HEK293 (cell line): ENCODE results near the gene NBPF4.
A peak's percentile ranks its signal among the peaks of the same experiment; 100 is the strongest.

ENCODE experiments used
- PBX3 ChIP-seq: sonication (generic); formaldehyde crosslinking; IDR thresholded peaks from 2 replicates; pipeline ENCODE4 v1.8.1; 2022; ENCODE audit warnings: mild to moderate bottlenecking, moderate library complexity, missing genetic modification reagents
- SCRT1 ChIP-seq: fragments of 450-650 bp; formaldehyde crosslinking; IDR thresholded peaks from 2 replicates; pipeline ENCODE4 v1.5.1; 2016; ENCODE audit warnings: missing biosample characterization, missing genetic modification characterization, borderline replicate concordance
- SP7 ChIP-seq: fragments of 450-650 bp; formaldehyde crosslinking; IDR thresholded peaks from 2 replicates; pipeline ENCODE4 v1.5.1; 2016; ENCODE audit warnings: missing biosample characterization, missing genetic modification characterization
- TCF7L2 ChIP-seq: IDR thresholded peaks from 2 replicates; pipeline ENCODE4 v1.6.1; 2011; ENCODE audit warnings: low read depth, mild to moderate bottlenecking, inconsistent platforms, low read length, moderate library complexity, borderline replicate concordance
- ZBTB20 ChIP-seq: fragments of 450-650 bp; formaldehyde crosslinking; IDR thresholded peaks from 2 replicates; pipeline ENCODE4 v1.5.1; 2016; ENCODE audit warnings: missing biosample characterization, missing genetic modification characterization
- ZBTB7A ChIP-seq: fragments of 450-650 bp; formaldehyde crosslinking; IDR thresholded peaks from 2 replicates; pipeline ENCODE4 v1.5.1; 2016; ENCODE audit warnings: low read depth, missing biosample characterization, missing genetic modification characterization
- ZFP3 ChIP-seq: fragments of 450-650 bp; formaldehyde crosslinking; IDR thresholded peaks from 2 replicates; pipeline ENCODE4 v1.5.1; 2016; ENCODE audit warnings: low read depth, missing biosample characterization, missing genetic modification characterization
- ZFP37 ChIP-seq: fragments of 450-650 bp; formaldehyde crosslinking; IDR thresholded peaks from 2 replicates; pipeline ENCODE4 v1.5.1; 2016; ENCODE audit warnings: missing biosample characterization, missing genetic modification characterization
- ZNF112 ChIP-seq: fragments of 450-650 bp; formaldehyde crosslinking; IDR thresholded peaks from 2 replicates; pipeline ENCODE4 v1.5.0; 2017; ENCODE audit warnings: missing biosample characterization, missing genetic modification characterization
- ZNF121 ChIP-seq: fragments of 450-650 bp; formaldehyde crosslinking; IDR thresholded peaks from 2 replicates; pipeline ENCODE4 v1.5.1; 2016; ENCODE audit warnings: missing biosample characterization, missing genetic modification characterization
- ZNF138 ChIP-seq: fragments of 450-650 bp; formaldehyde crosslinking; IDR thresholded peaks from 2 replicates; pipeline ENCODE4 v1.5.1; 2016; ENCODE audit warnings: missing biosample characterization, missing genetic modification characterization, borderline replicate concordance
- ZNF175 ChIP-seq: fragments of 450-650 bp; formaldehyde crosslinking; IDR thresholded peaks from 2 replicates; pipeline ENCODE4 v1.5.1; 2016; ENCODE audit warnings: missing biosample characterization, missing genetic modification characterization
- ZNF19 ChIP-seq: fragments of 450-650 bp; formaldehyde crosslinking; IDR thresholded peaks from 2 replicates; pipeline ENCODE4; 2016; ENCODE audit warnings: missing biosample characterization, missing genetic modification characterization, low read depth
- ZNF239 ChIP-seq: fragments of 450-650 bp; formaldehyde crosslinking; IDR thresholded peaks from 2 replicates; pipeline ENCODE4 v1.5.1; 2016; ENCODE audit warnings: missing biosample characterization, missing genetic modification characterization
- ZNF341 ChIP-seq: fragments of 450-650 bp; formaldehyde crosslinking; IDR thresholded peaks from 2 replicates; pipeline ENCODE4; 2016; ENCODE audit warnings: low read depth, missing biosample characterization, missing genetic modification characterization
- ZNF529 ChIP-seq: fragments of 450-650 bp; formaldehyde crosslinking; IDR thresholded peaks from 2 replicates; pipeline ENCODE4 v1.5.1; 2017; ENCODE audit warnings: missing genetic modification characterization, missing biosample characterization; ENCODE audit not compliant: insufficient replicate concordance
- ZNF530 ChIP-seq: fragments of 450-650 bp; formaldehyde crosslinking; IDR thresholded peaks from 2 replicates; pipeline ENCODE4 v1.5.1; 2016; ENCODE audit warnings: low read depth, missing biosample characterization, missing genetic modification characterization
- ZNF621 ChIP-seq: fragments of 450-650 bp; formaldehyde crosslinking; IDR thresholded peaks from 2 replicates; pipeline ENCODE4 v1.5.1; 2017; ENCODE audit warnings: missing biosample characterization, missing genetic modification characterization
- ZNF623 ChIP-seq: fragments of 450-650 bp; formaldehyde crosslinking; IDR thresholded peaks from 2 replicates; pipeline ENCODE4 v1.5.1; 2016; ENCODE audit warnings: missing biosample characterization, missing genetic modification characterization
- ZNF660 ChIP-seq: fragments of 450-650 bp; IDR thresholded peaks from 2 replicates; pipeline ENCODE4 v1.5.1; 2018; ENCODE audit warnings: missing biosample characterization, mild to moderate bottlenecking, missing genetic modification characterization
- ZNF76 ChIP-seq: fragments of 450-650 bp; formaldehyde crosslinking; IDR thresholded peaks from 2 replicates; pipeline ENCODE4; 2016; ENCODE audit warnings: low read depth, missing biosample characterization, missing genetic modification characterization, borderline replicate concordance
- TF ChIP-seq, protein P1 (sequence below): fragments of 450-650 bp; formaldehyde crosslinking; IDR thresholded peaks from 2 replicates; pipeline ENCODE4 v1.5.1; 2017; ENCODE audit warnings: missing biosample characterization, missing genetic modification characterization
- TF ChIP-seq, protein P2 (sequence below): fragments of 450-650 bp; formaldehyde crosslinking; IDR thresholded peaks from 2 replicates; pipeline ENCODE4 v1.5.1; 2016; ENCODE audit warnings: missing biosample characterization, missing genetic modification characterization, borderline replicate concordance
- TF ChIP-seq, protein P3 (sequence below): fragments of 450-650 bp; formaldehyde crosslinking; IDR thresholded peaks from 2 replicates; pipeline ENCODE4 v1.5.1; 2016; ENCODE audit warnings: missing biosample characterization, missing genetic modification characterization
- TF ChIP-seq, protein P4 (sequence below): fragments of 450-650 bp; formaldehyde crosslinking; IDR thresholded peaks from 2 replicates; pipeline ENCODE4 v1.5.1; 2017; ENCODE audit warnings: missing biosample characterization, missing genetic modification characterization
- TF ChIP-seq, protein P5 (sequence below): fragments of 450-650 bp; formaldehyde crosslinking; IDR thresholded peaks from 2 replicates; pipeline ENCODE4 v1.5.1; 2016; ENCODE audit warnings: missing biosample characterization, missing genetic modification characterization

Gene NBPF4

GRCh38 chr1:108199781-108200686 lies 43.8 kb downstream of the NBPF4 start, which contains the start of gene SLC25A24 (continued):
- TF ChIP-seq, protein P1, sequence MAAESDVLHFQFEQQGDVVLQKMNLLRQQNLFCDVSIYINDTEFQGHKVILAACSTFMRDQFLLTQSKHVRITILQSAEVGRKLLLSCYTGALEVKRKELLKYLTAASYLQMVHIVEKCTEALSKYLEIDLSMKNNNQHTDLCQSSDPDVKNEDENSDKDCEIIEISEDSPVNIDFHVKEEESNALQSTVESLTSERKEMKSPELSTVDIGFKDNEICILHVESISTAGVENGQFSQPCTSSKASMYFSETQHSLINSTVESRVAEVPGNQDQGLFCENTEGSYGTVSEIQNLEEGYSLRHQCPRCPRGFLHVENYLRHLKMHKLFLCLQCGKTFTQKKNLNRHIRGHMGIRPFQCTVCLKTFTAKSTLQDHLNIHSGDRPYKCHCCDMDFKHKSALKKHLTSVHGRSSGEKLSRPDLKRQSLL (tag by site-specific recombination), result no peak
- TF ChIP-seq ZNF121 (tag by site-specific recombination) (0 out of 2 replicates have a peak, but pooled peaks have one; percentile 8), ZNF621 (tag by site-specific recombination) (no peak), SCRT1 (tag by site-specific recombination) (no peak), ZNF112 (tag by site-specific recombination) (no peak), ZNF138 (tag by site-specific recombination) (no peak), ZNF341 (no peak), ZBTB7A (tag by site-specific recombination) (0 out of 2 replicates have a peak, but pooled peaks have one; percentile 40), ZNF175 (tag by site-specific recombination) (no peak), ZNF19 (tag by site-specific recombination) (no peak), ZNF529 (tag by site-specific recombination) (no peak), SP7 (tag by site-specific recombination) (peak; percentile 11; the same call in 1 of the 2 replicates), ZNF660 (no peak), ZFP3 (tag by site-specific recombination) (no peak), ZNF76 (tag by site-specific recombination) (peak; percentile 39; the same call in 1 of the 2 replicates), TCF7L2 (no peak), ZBTB20 (tag by site-specific recombination) (peak; percentile 60; the same call in 1 of the 2 replicates), PBX3 (CRISPR knock-in tag) (peak; percentile 66; the same call in 1 of the 2 replicates), ZNF530 (tag by site-specific recombination) (no peak), ZNF623 (no peak; the same call in 1 of the 2 replicates), ZFP37 (tag by site-specific recombination) (no peak; the same call in 1 of the 2 replicates), ZNF239 (tag by site-specific recombination) (no peak)
- TF ChIP-seq, protein P2, sequence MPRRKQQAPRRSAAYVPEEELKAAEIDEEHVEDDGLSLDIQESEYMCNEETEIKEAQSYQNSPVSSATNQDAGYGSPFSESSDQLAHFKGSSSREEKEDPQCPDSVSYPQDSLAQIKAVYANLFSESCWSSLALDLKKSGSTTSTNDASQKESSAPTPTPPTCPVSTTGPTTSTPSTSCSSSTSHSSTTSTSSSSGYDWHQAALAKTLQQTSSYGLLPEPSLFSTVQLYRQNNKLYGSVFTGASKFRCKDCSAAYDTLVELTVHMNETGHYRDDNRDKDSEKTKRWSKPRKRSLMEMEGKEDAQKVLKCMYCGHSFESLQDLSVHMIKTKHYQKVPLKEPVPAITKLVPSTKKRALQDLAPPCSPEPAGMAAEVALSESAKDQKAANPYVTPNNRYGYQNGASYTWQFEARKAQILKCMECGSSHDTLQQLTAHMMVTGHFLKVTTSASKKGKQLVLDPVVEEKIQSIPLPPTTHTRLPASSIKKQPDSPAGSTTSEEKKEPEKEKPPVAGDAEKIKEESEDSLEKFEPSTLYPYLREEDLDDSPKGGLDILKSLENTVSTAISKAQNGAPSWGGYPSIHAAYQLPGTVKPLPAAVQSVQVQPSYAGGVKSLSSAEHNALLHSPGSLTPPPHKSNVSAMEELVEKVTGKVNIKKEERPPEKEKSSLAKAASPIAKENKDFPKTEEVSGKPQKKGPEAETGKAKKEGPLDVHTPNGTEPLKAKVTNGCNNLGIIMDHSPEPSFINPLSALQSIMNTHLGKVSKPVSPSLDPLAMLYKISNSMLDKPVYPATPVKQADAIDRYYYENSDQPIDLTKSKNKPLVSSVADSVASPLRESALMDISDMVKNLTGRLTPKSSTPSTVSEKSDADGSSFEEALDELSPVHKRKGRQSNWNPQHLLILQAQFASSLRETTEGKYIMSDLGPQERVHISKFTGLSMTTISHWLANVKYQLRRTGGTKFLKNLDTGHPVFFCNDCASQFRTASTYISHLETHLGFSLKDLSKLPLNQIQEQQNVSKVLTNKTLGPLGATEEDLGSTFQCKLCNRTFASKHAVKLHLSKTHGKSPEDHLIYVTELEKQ (tag by site-specific recombination), result no peak
- TF ChIP-seq, protein P3, sequence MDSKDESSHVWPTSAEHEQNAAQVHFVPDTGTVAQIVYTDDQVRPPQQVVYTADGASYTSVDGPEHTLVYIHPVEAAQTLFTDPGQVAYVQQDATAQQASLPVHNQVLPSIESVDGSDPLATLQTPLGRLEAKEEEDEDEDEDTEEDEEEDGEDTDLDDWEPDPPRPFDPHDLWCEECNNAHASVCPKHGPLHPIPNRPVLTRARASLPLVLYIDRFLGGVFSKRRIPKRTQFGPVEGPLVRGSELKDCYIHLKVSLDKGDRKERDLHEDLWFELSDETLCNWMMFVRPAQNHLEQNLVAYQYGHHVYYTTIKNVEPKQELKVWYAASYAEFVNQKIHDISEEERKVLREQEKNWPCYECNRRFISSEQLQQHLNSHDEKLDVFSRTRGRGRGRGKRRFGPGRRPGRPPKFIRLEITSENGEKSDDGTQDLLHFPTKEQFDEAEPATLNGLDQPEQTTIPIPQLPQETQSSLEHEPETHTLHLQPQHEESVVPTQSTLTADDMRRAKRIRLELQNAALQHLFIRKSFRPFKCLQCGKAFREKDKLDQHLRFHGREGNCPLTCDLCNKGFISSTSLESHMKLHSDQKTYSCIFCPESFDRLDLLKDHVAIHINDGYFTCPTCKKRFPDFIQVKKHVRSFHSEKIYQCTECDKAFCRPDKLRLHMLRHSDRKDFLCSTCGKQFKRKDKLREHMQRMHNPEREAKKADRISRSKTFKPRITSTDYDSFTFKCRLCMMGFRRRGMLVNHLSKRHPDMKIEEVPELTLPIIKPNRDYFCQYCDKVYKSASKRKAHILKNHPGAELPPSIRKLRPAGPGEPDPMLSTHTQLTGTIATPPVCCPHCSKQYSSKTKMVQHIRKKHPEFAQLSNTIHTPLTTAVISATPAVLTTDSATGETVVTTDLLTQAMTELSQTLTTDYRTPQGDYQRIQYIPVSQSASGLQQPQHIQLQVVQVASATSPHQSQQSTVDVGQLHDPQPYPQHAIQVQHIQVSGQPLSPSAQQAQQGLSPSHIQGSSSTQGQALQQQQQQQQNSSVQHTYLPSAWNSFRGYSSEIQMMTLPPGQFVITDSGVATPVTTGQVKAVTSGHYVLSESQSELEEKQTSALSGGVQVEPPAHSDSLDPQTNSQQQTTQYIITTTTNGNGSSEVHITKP (tag by site-specific recombination), result no peak
- TF ChIP-seq, protein P4, sequence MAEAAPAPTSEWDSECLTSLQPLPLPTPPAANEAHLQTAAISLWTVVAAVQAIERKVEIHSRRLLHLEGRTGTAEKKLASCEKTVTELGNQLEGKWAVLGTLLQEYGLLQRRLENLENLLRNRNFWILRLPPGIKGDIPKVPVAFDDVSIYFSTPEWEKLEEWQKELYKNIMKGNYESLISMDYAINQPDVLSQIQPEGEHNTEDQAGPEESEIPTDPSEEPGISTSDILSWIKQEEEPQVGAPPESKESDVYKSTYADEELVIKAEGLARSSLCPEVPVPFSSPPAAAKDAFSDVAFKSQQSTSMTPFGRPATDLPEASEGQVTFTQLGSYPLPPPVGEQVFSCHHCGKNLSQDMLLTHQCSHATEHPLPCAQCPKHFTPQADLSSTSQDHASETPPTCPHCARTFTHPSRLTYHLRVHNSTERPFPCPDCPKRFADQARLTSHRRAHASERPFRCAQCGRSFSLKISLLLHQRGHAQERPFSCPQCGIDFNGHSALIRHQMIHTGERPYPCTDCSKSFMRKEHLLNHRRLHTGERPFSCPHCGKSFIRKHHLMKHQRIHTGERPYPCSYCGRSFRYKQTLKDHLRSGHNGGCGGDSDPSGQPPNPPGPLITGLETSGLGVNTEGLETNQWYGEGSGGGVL (tag by site-specific recombination), result no peak
- TF ChIP-seq, protein P5, sequence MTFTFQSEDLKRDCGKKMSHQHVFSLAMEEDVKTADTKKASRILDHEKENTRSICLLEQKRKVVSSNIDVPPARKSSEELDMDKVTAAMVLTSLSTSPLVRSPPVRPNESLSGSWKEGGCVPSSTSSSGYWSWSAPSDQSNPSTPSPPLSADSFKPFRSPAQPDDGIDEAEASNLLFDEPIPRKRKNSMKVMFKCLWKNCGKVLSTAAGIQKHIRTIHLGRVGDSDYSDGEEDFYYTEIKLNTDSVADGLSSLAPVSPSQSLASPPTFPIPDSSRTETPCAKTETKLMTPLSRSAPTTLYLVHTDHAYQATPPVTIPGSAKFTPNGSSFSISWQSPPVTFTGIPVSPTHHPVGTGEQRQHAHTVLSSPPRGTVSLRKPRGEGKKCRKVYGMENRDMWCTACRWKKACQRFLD, result no peak
